ENCODE results near the gene AAK1.

Gene AAK1

GRCh38 chr2:69578198-69578540 lies 65.4 kb downstream of the AAK1 start:
- Histone ChIP-seq H3K18ac (ENCODE audit: low read length) (no peak overlapping the region), H2AFZ (ENCODE audit: low read length) (no peak overlapping the region), H3K23ac (ENCODE audit: low read depth, low read length, poor library complexity) (no peak overlapping the region), H2BK120ac (ENCODE audit: low read depth, low read length) (no peak overlapping the region), H3K27ac (replicated peaks; ENCODE audit: low read length) (no peak overlapping the region), H4K91ac (ENCODE audit: low read depth, low read length, poor library complexity) (no peak overlapping the region), H3K4me1 (ENCODE audit: control insufficient read depth in 2 of 2, insufficient read depth in 1 of 2, low read depth in 1 of 2, low read length in 2 of 2) (peaks cover 4 to 18% of the 10 kb centered on the region in 2 donors), H2AK5ac (ENCODE audit: low read depth, low read length) (no peak overlapping the region), H3K4me3 (ENCODE audit: low read length in 2 of 2) (no peak overlapping the region), H3K14ac (ENCODE audit: low read length) (no peak overlapping the region), H3K9me3 (replicated peaks in 1 of 2; ENCODE audit: control insufficient read depth in 2 of 2, insufficient read depth in 1 of 2, low read depth in 1 of 2, low read length in 2 of 2) (no peaks in the 10 kb centered on the region), H3K36me3 (replicated peaks in 1 of 2; ENCODE audit: control insufficient read depth in 2 of 2, insufficient read depth in 2 of 2, low read length in 2 of 2) (no peaks in the 10 kb centered on the region), H3K4me2 (ENCODE audit: insufficient read depth, low read length, poor library complexity, severe bottlenecking) (no peak overlapping the region), H3K79me1 (ENCODE audit: low read depth, low read length) (no peaks in the 10 kb centered on the region), H2BK5ac (ENCODE audit: low read length) (no peak overlapping the region), H3K4ac (ENCODE audit: low read length) (no peak overlapping the region), H2BK12ac (ENCODE audit: low read length) (no peak overlapping the region), H3K27me3 (ENCODE audit: control insufficient read depth in 3 of 3, insufficient read depth in 3 of 3, low read depth in 1 of 3, low read length in 3 of 3) (no peaks in the 10 kb centered on the region), H4K8ac (ENCODE audit: low read depth, low read length) (no peak overlapping the region), H3K9ac (ENCODE audit: low read depth, low read length, poor library complexity) (no peak overlapping the region), H2BK15ac (ENCODE audit: low read length) (no peak overlapping the region)
- DNase-seq (ENCODE audit: low spot score), result no peak
- no CpG with 5 or more reads among the region's 2 CpGs for WGBS, 2 donors (ENCODE audit: extremely low coverage in 2 of 2, insufficient read length in 2 of 2, insufficient replicate concordance in 1 of 2)

- no peak overlapping the region for H2BK5ac ChIP-seq (ENCODE audit: low read length)
- H3K36me3 ChIP-seq (replicated peaks in 1 of 2; ENCODE audit: control insufficient read depth in 2 of 2, insufficient read depth in 2 of 2, low read length in 2 of 2), result no peaks in the 10 kb centered on the region
Observed at GRCh38 chr2:69577467-69578197, 65.9 kb downstream of the AAK1 start.

GRCh38 chr2:69576880-69577279 lies 66.7 kb downstream of the AAK1 start:
- Histone ChIP-seq H3K14ac (ENCODE audit: low read length) (no peak overlapping the region), H3K4me2 (ENCODE audit: insufficient read depth, low read length, poor library complexity, severe bottlenecking) (no peak overlapping the region), H3K27me3 (ENCODE audit: control insufficient read depth in 3 of 3, insufficient read depth in 3 of 3, low read depth in 1 of 3, low read length in 3 of 3) (no peaks in the 10 kb centered on the region), H3K4me3 (ENCODE audit: low read length in 2 of 2) (no peak overlapping the region), H3K9ac (ENCODE audit: low read depth, low read length, poor library complexity) (no peak overlapping the region), H2BK5ac (ENCODE audit: low read length) (no peak overlapping the region), H4K8ac (ENCODE audit: low read depth, low read length) (no peak overlapping the region), H4K91ac (ENCODE audit: low read depth, low read length, poor library complexity) (no peak overlapping the region), H2AFZ (ENCODE audit: low read length) (no peak overlapping the region), H3K9me3 (replicated peaks in 1 of 2; ENCODE audit: control insufficient read depth in 2 of 2, insufficient read depth in 1 of 2, low read depth in 1 of 2, low read length in 2 of 2) (no peaks in the 10 kb centered on the region), H3K23ac (ENCODE audit: low read depth, low read length, poor library complexity) (no peak overlapping the region), H3K4ac (ENCODE audit: low read length) (no peak overlapping the region), H2BK15ac (ENCODE audit: low read length) (no peak overlapping the region), H3K27ac (replicated peaks; ENCODE audit: low read length) (no peak overlapping the region), H2AK5ac (ENCODE audit: low read depth, low read length) (no peak overlapping the region), H2BK120ac (ENCODE audit: low read depth, low read length) (no peak overlapping the region), H3K4me1 (ENCODE audit: control insufficient read depth in 2 of 2, insufficient read depth in 1 of 2, low read depth in 1 of 2, low read length in 2 of 2) (peaks cover 4 to 23% of the 10 kb centered on the region in 2 donors), H3K36me3 (replicated peaks in 1 of 2; ENCODE audit: control insufficient read depth in 2 of 2, insufficient read depth in 2 of 2, low read length in 2 of 2) (no peaks in the 10 kb centered on the region), H3K79me1 (ENCODE audit: low read depth, low read length) (no peaks in the 10 kb centered on the region), H2BK12ac (ENCODE audit: low read length) (no peak overlapping the region), H3K18ac (ENCODE audit: low read length) (no peak overlapping the region)
- WGBS, 2 donors (ENCODE audit: extremely low coverage in 2 of 2, insufficient read length in 2 of 2, insufficient replicate concordance in 1 of 2), result no CpG with 5 or more reads among the region's 5 CpGs
- DNase-seq (ENCODE audit: low spot score), result no peak

More at GRCh38 chr2:69577467-69578197, 65.9 kb downstream of the AAK1 start:
- no peaks in the 10 kb centered on the region for H3K79me1 ChIP-seq (ENCODE audit: low read depth, low read length)
- H4K91ac ChIP-seq (ENCODE audit: low read depth, low read length, poor library complexity), result no peak overlapping the region
- no peak overlapping the region for H2BK15ac ChIP-seq (ENCODE audit: low read length)
- H3K23ac ChIP-seq (ENCODE audit: low read depth, low read length, poor library complexity), result no peak overlapping the region
- H2AFZ ChIP-seq (ENCODE audit: low read length), result no peak overlapping the region
- no peak for DNase-seq (ENCODE audit: low spot score)
- H3K9me3 ChIP-seq (replicated peaks in 1 of 2; ENCODE audit: control insufficient read depth in 2 of 2, insufficient read depth in 1 of 2, low read depth in 1 of 2, low read length in 2 of 2), result no peaks in the 10 kb centered on the region
- H2AK5ac ChIP-seq (ENCODE audit: low read depth, low read length), result no peak overlapping the region
- no peak overlapping the region for H2BK120ac ChIP-seq (ENCODE audit: low read depth, low read length)
- no peak overlapping the region for H3K27ac ChIP-seq (replicated peaks; ENCODE audit: low read length)
- H3K27me3 ChIP-seq (ENCODE audit: control insufficient read depth in 3 of 3, insufficient read depth in 3 of 3, low read depth in 1 of 3, low read length in 3 of 3), result no peaks in the 10 kb centered on the region
- H2BK12ac ChIP-seq (ENCODE audit: low read length), result no peak overlapping the region
- WGBS, 2 donors (ENCODE audit: extremely low coverage in 2 of 2, insufficient read length in 2 of 2, insufficient replicate concordance in 1 of 2), result no CpG with 5 or more reads among the region's 5 CpGs
- no peak overlapping the region for H3K4me3 ChIP-seq (ENCODE audit: low read length in 2 of 2)
- H3K4me2 ChIP-seq (ENCODE audit: insufficient read depth, low read length, poor library complexity, severe bottlenecking), result no peak overlapping the region
- no peak overlapping the region for H3K9ac ChIP-seq (ENCODE audit: low read depth, low read length, poor library complexity)
- no peak overlapping the region for H3K4ac ChIP-seq (ENCODE audit: low read length)
- no peak overlapping the region for H3K14ac ChIP-seq (ENCODE audit: low read length)
- no peak overlapping the region for H4K8ac ChIP-seq (ENCODE audit: low read depth, low read length)
- no peak overlapping the region for H3K18ac ChIP-seq (ENCODE audit: low read length)
- H3K4me1 ChIP-seq (ENCODE audit: control insufficient read depth in 2 of 2, insufficient read depth in 1 of 2, low read depth in 1 of 2, low read length in 2 of 2), result peaks cover 4 to 23% of the 10 kb centered on the region in 2 donors

GRCh38 chr2:69575926-69576325 lies 67.6 kb downstream of the AAK1 start:
- no peak overlapping the region for H2AFZ ChIP-seq (ENCODE audit: low read length)
- H3K4me3 ChIP-seq (ENCODE audit: low read length in 2 of 2), result no peak overlapping the region
- no peaks in the 10 kb centered on the region for H3K79me1 ChIP-seq (ENCODE audit: low read depth, low read length)
- no peaks in the 10 kb centered on the region for H3K27me3 ChIP-seq (ENCODE audit: control insufficient read depth in 3 of 3, insufficient read depth in 3 of 3, low read depth in 1 of 3, low read length in 3 of 3)
- no peak overlapping the region for H2BK15ac ChIP-seq (ENCODE audit: low read length)
- no peaks in the 10 kb centered on the region for H3K9me3 ChIP-seq (replicated peaks in 1 of 2; ENCODE audit: control insufficient read depth in 2 of 2, insufficient read depth in 1 of 2, low read depth in 1 of 2, low read length in 2 of 2)
- no peak overlapping the region for H2BK120ac ChIP-seq (ENCODE audit: low read depth, low read length)
- H2BK12ac ChIP-seq (ENCODE audit: low read length), result no peak overlapping the region
- H2AK5ac ChIP-seq (ENCODE audit: low read depth, low read length), result no peak overlapping the region
- H3K4me2 ChIP-seq (ENCODE audit: insufficient read depth, low read length, poor library complexity, severe bottlenecking), result no peak overlapping the region
- no peaks in the 10 kb centered on the region for H3K36me3 ChIP-seq (replicated peaks in 1 of 2; ENCODE audit: control insufficient read depth in 2 of 2, insufficient read depth in 2 of 2, low read length in 2 of 2)
- no peak overlapping the region for H3K18ac ChIP-seq (ENCODE audit: low read length)
- no peak overlapping the region for H3K4ac ChIP-seq (ENCODE audit: low read length)
- no peak overlapping the region for H4K91ac ChIP-seq (ENCODE audit: low read depth, low read length, poor library complexity)
- no CpG with 5 or more reads among the region's 1 CpG for WGBS, 2 donors (ENCODE audit: extremely low coverage in 2 of 2, insufficient read length in 2 of 2, insufficient replicate concordance in 1 of 2)
- no peak overlapping the region for H3K14ac ChIP-seq (ENCODE audit: low read length)
- H3K23ac ChIP-seq (ENCODE audit: low read depth, low read length, poor library complexity), result no peak overlapping the region
- H2BK5ac ChIP-seq (ENCODE audit: low read length), result no peak overlapping the region
- no peak overlapping the region for H3K27ac ChIP-seq (replicated peaks; ENCODE audit: low read length)
- no peak for DNase-seq (ENCODE audit: low spot score)
- H3K4me1 ChIP-seq (ENCODE audit: control insufficient read depth in 2 of 2, insufficient read depth in 1 of 2, low read depth in 1 of 2, low read length in 2 of 2), result peaks cover 4 to 23% of the 10 kb centered on the region in 2 donors
- H4K8ac ChIP-seq (ENCODE audit: low read depth, low read length), result no peak overlapping the region
- H3K9ac ChIP-seq (ENCODE audit: low read depth, low read length, poor library complexity), result no peak overlapping the region

Measured in neuronal stem cell (in vitro differentiated cells).